ENCODE measurements around the gene EMP2.

EMP2 gene

GRCh38 chr16:10609402-10609774 is 29.0 kb upstream of the EMP2 start:
- no peak for DNase-seq

DNA sequence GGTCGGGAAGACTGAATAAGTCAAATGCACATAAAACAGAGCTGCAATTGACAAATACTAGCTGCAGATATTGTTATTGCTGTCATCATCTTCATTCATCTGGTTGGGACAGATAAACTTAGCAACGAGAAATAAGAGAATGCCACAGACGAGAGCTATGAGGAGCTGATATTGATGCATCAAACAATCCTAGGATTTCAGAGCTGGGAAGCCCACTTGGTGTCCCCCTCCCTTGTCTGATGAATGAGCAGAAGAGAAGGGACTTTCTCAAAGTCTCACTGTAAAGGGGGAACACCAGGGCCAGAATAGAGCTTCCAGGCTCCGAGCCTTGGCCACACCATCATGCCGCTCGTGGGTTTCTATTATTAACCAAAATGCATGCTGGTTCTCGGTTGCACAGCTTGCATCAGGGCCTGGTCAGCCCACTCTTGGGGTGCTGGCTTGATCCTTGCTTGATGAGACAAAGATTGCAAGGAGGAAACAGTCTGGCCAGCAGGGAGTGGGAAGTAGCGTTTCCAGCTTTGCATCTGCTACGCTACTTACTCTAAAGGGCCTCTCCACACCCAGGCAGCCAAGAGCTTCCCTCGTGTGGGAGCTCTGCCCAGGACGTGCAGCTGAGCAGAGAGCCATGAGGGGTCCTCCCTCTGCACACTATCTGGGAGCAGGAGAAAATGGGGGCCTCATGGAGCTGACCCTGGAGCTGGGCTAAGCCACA is 28.4 kb upstream of the EMP2 start:
- DNase-seq: no peak

- DNase-seq: no peak
These were observed 26.8 kb upstream of the EMP2 start for GRCh38 chr16:10607157-10607556.

GRCh38 chr16:10606607-10607006 is 26.2 kb upstream of the EMP2 start:
- no peak for DNase-seq

DNA sequence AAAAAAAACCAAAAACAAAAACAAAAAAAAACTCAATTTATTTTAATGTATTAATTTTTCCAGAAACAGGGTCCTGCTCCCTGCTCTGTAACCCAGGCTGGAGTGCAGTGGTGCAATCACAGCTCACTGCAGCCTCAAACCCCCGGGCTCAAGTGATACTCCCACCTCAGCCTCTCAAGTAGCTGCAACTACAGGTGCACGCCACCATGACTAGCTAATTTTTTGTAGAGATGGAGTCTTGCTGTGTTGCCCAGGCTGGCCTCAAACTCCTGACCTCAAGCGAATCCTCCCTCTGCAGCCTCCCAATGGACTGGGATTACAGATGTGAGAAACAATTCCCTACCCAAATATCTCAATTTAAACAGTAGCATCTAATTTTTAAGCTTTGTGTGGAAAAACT is 25.2 kb upstream of the EMP2 start:
- DNase-seq: no peak

GRCh38 chr16:10601444-10602408 is 21.3 kb upstream of the EMP2 start:
- no peak for DNase-seq

- DNase-seq: no peak
These were observed 20.5 kb upstream of the EMP2 start for GRCh38 chr16:10600782-10601443.

GRCh38 chr16:10599626-10600025 is 19.2 kb upstream of the EMP2 start:
- DNase-seq: no peak

DNA sequence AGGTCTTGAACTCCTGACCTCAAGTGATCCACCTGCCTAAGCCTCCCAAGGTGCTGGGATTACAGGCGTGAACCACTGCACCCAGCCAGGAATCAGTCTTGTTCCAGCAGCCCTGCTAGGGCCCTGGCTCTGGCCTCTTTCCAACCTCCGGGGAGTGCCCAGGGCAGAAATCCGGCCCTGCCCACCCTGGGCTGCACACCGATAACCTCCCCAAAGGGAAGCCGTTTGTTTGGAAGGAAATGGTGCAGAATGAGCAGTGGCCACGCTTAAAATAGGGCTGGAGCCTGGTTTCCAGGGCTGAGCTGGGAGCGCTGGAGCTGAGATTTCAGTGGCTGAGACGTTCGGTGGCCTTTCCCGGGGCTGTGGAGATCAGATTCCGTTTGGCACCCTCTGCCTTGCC is 17.8 kb upstream of the EMP2 start:
- DNase-seq: no peak

DNA sequence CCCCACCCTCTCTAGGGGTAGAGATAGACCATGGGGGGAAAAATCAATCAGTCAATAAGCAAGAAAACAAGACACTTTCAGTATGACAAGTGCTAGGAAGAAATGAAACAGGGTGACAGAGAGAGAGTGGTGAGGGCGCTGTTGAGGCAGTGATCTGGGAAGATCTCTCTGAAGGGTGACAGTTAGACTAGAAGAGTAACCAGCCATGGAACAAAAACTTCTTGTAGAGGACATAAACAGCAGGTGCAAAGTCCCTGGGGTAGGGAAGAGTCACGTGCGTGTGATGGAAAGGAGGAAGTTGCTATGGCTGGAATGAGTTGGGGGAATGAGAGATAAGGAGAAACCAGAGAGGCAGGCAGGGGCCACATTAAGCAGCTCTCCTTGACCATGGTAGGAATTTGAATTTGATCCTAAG is 16.8 kb upstream of the EMP2 start:
- no peak for DNase-seq

DNA sequence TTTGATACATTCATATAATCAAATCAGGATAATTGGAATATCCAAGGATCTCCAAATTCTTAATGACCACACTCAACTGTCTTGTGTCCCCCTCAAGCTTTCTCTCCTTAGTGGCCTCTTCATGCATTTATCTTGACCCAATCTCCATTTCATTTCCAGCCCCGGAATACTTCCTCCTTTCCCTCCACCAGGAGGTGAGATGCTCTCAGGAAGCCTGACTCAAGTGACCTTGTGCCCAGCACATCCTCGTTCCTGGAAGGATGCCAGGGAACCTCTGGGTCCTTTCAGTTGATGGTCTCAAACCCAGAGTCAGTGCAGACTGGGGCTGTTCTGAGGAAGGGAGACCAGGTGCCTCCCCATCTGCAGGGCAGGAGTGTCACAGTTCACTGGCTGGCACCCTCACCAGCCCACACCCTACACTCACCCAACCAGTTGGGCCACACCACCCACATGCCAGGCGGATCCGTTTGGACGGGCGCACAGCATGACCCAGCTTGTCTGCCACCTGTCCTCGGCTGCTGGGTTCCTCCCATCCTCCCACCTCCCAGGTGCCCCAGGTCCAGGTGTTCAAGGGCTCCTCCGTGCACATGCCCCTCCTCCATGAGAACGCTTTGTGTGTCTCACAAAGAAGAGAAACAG is 14.0 kb upstream of the EMP2 start:
- DNase-seq: no peak

DNA sequence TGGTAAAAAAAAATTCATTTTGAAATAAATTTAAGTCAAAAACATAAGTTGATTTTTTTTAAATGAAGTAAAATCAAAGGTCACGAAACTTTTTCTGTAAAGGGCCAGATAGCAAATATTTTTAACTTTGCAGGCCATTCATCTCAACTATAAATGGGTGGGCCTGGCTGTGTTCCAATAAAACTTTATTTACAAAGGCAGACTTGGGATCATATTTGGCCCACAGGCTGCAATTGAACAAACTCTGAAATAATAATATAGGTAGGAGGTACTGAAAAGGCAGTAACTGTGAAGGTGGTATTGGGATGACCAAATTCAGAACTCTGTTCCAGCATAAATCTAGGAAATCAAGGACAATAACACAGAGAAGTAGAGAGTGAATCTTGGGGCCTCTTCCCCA is 12.2 kb upstream of the EMP2 start:
- DNase-seq: no peak

GRCh38 chr16:10590342-10590741 is 9.9 kb upstream of the EMP2 start:
- DNase-seq: no peak

- no peak for DNase-seq
These were observed 8.7 kb upstream of the EMP2 start for GRCh38 chr16:10589109-10589508.

- DNase-seq: no peak
These were observed 7.2 kb upstream of the EMP2 start for GRCh38 chr16:10587622-10588021.

GRCh38 chr16:10584981-10585438 is 4.6 kb upstream of the EMP2 start:
- DNase-seq: no peak

DNA sequence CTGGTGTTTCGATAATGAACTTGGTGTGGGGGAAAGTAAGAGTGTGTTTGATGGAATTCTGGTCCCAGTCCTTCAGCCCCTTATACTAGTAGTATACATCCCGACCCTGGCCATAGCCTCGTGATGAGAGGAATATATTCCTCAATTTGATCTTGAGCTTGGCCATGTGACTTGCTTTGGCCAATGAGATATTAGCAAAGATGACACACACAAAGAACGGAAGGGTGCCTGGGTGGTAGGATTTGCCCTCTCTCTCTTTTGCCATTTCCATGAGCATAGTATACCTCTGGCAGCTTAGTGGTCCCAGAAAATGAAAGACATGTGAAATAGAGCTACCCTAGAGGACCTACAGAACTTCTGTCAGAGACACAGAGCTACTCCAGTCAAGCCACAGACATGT is 2.9 kb upstream of the EMP2 start:
- no peak for DNase-seq

DNA sequence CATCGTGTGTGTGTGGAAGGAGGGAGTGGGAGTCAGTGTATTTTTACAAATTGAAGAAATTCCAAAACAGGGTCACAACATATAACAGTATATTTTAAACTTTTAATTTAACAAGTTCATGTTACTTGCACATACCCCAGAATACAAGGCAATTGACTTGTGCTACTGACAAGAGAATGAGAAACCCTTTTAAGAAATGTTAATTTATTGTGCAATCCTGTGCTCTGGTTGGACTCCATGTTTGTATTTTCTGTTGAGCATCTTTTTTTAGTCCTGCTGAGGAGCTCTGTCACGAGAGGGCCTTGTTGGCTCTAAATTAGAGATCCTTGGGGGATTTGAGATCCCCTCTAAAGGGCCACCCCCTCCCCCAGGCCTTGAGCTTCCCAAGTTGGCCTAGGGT is 1.1 kb upstream of the EMP2 start:
- no peak for DNase-seq

GRCh38 chr16:10580883-10581247 is 467 bp upstream of the EMP2 start:
- DNase-seq: no peak

DNA sequence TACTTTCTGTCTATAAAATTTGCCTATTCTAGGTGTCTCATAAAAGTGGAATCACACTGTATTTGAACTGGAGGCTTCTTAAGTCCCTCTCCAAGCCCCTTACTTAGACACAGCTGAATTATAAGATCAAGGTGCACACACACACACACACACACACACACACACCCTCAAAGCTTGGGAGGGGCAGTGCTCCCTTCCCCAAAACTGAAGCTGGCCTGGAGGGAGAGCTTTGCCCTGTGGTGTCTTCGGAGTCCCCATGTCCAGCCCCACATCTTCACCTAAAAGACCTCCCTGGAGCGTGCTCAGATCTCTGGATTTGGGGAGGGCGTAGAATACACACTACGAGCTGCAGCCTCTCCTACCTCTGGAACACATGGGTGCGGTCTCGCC is 828 bp downstream of the EMP2 start:
- no peak for DNase-seq

- DNase-seq: no peak
These were observed 1.7 kb downstream of the EMP2 start for GRCh38 chr16:10578474-10579316.
